CD4-positive, alpha-beta T cell treated with Interleukin-4 for 4 hours (primary cell): ENCODE data around the gene FAM117A.
"Not testable (repeated sequence)": the region's sequence is repeated elsewhere in the genome, so short reads cannot be mapped to it uniquely, and the experiment has no call there.

Experiments
- DNase-seq: peaks from one replicate; pipeline ENCODE4 v3.0.0-alpha.2; 2020

Gene FAM117A

GRCh38 chr17:49676276-49676868 is 87.6 kb downstream of the FAM117A start:
- peak; percentile 92 for DNase-seq

GRCh38 chr17:49674507-49674906 is 89.4 kb downstream of the FAM117A start:
- no peak for DNase-seq

GRCh38 chr17:49673679-49674078 is 90.3 kb downstream of the FAM117A start:
- DNase-seq = not testable (repeated sequence)

GRCh38 chr17:49670641-49671040 is 93.3 kb downstream of the FAM117A start:
- no peak for DNase-seq

- DNase-seq = no peak
These were observed 93.9 kb downstream of the FAM117A start for GRCh38 chr17:49670002-49670401.

- DNase-seq = no peak
These were observed 96.1 kb downstream of the FAM117A start for GRCh38 chr17:49667854-49668253.

GRCh38 chr17:49664706-49665211 is 99.2 kb downstream of the FAM117A start:
- DNase-seq = no peak
